C4-2B (cell line): ENCODE data around the gene TTL.

Source experiments
- CTCF ChIP-seq: fragments of 450-650 bp; conservative IDR thresholded peaks from 2 replicates; pipeline ENCODE4 v1.5.1; 2017; ENCODE audit warnings: mild to moderate bottlenecking
- ZFX ChIP-seq: fragments of 450-650 bp; IDR thresholded peaks from 2 replicates; pipeline ENCODE4 v1.6.1; 2017

- TF ChIP-seq CTCF (no peak), ZFX (no peak)
These were observed 106.7 kb downstream of the TTL start for GRCh38 chr2:112588611-112589045.
